ENCODE results near the gene LINGO3. TPM values are rescaled to one million over a fixed set of nuclear protein-coding genes. Genes with fewer than 3 reads are reported as not detected.

Gene LINGO3
- total and polyA plus RNA-seq, 5 experiments from 2014 or later: 1.1 to 9.2 (median 2.7) TPM

DNA sequence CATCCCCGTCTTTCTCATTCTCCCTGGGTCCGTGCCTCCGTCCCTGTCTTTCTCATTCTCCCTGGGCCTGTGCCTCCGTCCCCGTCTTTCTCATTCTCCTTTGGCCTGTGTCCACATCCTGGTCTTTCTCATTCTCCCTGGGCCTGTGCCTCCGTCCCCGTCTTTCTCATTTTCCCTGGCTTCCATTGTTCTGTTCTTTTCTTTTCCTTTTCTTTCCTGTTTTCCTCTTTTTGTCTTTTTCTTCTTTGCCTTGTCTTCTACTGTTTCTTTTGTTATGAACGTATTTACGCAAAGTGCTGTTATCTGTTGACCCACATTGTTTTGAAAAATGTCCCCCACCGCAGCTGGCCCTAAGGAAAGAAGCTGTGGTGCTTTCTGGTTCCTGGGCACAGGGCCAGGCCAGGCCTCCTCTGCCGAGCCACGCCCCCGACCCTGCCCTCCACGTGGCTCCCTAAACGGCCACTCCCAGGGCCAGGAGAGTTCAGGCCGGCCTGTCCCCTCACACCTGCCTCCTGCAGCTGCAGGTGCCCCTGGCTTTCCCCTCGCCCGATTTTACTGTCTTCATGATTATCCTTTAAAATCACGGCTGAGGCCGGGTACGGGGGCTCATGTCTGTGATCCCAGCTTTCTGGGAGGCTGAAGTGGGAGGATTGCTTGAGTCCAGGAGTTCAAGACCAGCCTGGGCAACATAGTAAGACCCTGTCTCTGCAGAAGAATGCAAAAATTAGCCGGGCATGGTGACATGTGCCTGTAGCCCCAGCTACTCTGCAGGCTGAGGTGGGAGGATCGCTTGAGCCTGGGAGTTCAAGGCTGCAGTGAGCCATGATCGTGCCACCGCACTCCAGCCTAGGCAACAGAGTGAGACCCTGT lies 38.1 kb upstream of the LINGO3 start:
- POLR2A ChIA-PET: no interaction called here
- Mint-ChIP-seq H3K4me1 (peaks cover 0 to 5% (median 0%) of the 10 kb centered on the region in 4 donors), H3K27ac (peak overlapping the region in 4 of 10 donors; percentile 25 to 76 (median 60)), H3K9me3 (no peaks in the 10 kb centered on the region), H3K27me3 (no peaks in the 10 kb centered on the region), H3K36me3 (peaks cover 0 to 9% (median 0%) of the 10 kb centered on the region in 3 donors), H3K4me3 (peak overlapping the region in 1 of 10 donors; percentile 41)
- ATAC-seq (no peak), DNase-seq (no peak)

DNA sequence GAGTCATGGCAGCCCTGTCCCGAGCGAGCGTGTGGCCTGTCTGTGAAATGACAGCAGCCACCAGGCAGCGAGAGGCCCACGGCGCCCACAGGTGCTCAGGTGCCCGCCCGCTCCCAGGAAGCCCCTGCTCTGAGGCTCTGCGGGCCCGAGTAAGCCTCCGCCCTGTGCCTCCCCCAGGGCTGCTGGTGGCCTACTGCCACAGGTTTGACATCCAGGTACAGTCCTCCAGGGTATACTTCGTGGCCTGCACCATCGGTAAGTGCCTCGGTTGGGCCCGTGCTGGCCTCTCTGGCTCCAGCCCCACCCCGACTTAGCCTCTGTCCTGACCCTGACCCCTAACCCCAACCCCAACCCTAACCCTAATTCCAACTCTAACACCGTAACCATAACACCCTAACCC lies 37.1 kb upstream of the LINGO3 start:
- ATAC-seq (no peak), DNase-seq (no peak)
- Mint-ChIP-seq H3K27ac (peak overlapping the region in 1 of 10 donors; percentile 73), H3K9me3 (no peaks in the 10 kb centered on the region), H3K4me1 (peaks cover 0 to 5% (median 0%) of the 10 kb centered on the region in 4 donors), H3K4me3 (no peak overlapping the region), H3K27me3 (no peaks in the 10 kb centered on the region), H3K36me3 (peaks cover 0 to 9% (median 0%) of the 10 kb centered on the region in 3 donors)
- POLR2A ChIA-PET: interaction anchor here (0.6 kb wide), 1 partner anchor 29 kb away, joined by 6 read pairs; no protein-coding TSS in a partner anchor

DNA sequence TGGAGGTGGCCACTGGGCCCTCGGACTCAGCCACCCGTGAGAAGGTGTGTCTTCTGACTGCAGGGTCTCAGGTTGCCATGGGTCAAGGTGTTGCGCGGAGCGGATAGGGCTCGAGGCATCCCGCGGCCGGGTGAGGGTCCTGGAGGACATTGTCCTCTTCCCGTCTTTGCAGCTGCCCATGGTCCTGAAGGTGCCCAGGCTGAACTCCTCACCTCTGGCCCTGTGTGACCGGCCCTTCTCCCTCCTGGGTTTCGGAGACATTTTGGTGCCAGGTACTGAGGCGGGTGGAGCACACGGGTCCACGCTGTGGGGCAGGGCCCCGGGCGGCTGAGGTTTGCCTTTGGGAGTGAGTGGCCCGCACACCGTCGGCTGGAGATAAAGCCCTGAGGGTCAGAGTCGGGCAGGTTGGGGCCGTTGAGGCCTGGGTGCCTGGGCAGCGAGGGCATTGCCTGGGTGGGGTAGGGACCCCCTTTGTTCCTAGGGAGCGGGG lies 36.5 kb upstream of the LINGO3 start:
- peaks cover 0 to 5% (median 0%) of the 10 kb centered on the region in 4 donors for H3K4me1 Mint-ChIP-seq
- no peaks in the 10 kb centered on the region for H3K9me3 Mint-ChIP-seq
- POLR2A ChIA-PET: no interaction called here
- no peaks in the 10 kb centered on the region for H3K27me3 Mint-ChIP-seq
- no peak overlapping the region for H3K27ac Mint-ChIP-seq
- ATAC-seq (no peak), DNase-seq (no peak)
- no peak overlapping the region for H3K4me3 Mint-ChIP-seq
- peaks cover 0 to 9% (median 0%) of the 10 kb centered on the region in 3 donors for H3K36me3 Mint-ChIP-seq

DNA sequence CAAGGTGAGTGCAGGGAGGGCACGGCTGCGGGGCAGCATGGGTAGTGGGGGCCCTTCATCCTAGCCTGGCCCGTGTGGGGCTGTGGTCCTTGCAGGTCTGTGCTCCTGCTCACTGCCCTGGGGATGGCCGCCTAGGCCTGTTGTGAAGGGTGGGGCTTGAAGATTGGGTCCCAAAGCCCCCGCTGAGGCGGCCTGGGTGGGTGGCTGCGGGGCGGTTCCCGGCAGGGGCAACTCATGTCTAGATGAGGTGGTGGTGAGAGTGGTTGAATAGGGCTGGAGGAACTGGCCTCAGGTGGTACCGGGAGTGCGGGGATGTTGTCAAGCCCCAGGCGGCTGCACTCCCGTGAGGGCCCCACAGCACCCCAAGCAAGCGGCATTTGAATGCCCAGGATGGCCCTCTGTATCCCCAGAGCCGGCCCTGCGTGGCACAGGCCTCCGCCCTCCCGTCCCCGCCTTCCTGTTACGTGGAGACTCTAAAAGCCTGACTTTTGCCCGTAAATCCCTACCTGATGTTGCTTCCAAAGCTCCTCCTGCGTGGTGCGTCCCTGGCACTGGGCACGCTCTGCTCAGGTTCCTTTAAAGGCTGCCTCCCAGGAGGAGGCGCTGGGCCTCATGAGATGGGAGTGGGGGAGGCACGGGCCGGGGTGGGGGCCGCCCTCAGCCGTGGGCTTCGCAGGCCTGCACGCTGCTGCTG lies 35.5 kb upstream of the LINGO3 start:
- no peak for ATAC-seq
- H3K36me3 Mint-ChIP-seq: peaks cover 0 to 9% (median 0%) of the 10 kb centered on the region in 3 donors
- H3K27me3 Mint-ChIP-seq: no peaks in the 10 kb centered on the region
- peaks cover 0 to 5% (median 0%) of the 10 kb centered on the region in 4 donors for H3K4me1 Mint-ChIP-seq
- no peaks in the 10 kb centered on the region for H3K9me3 Mint-ChIP-seq
- H3K4me3 Mint-ChIP-seq: no peak overlapping the region
- no peak overlapping the region for H3K27ac Mint-ChIP-seq
- POLR2A ChIA-PET: no interaction called here
- no peak for DNase-seq

DNA sequence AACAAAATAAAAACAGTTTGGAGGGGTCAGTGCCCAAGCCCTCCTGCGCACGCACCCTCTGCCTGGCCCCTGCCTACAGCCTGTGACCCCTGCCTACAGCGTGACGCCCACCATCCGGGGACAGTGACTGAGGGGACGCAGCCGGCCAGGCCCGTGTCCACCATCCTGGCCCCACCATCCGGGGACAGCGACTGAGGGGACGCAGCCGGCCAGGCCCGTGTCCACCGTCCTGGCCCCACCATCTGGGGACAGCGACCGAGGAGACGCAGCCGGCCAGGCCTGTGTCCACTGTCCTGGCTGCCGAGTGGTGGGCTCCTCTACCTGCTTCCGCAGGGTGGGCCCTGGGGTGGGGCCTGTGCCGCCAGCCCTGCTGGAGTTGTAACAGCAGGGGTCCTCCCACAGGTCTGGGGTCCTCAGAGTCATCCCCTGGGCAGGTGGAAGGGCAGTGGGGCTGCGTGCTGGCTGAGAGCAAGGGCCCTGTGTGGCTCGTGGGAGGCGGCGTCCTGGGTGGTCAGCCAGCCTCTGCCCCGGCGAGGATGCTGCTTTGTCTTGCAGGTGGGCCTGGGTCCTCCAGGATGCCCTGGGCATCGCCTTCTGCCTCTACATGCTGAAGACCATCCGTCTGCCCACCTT lies 34.8 kb upstream of the LINGO3 start:
- H3K27ac Mint-ChIP-seq: no peak overlapping the region

DNA sequence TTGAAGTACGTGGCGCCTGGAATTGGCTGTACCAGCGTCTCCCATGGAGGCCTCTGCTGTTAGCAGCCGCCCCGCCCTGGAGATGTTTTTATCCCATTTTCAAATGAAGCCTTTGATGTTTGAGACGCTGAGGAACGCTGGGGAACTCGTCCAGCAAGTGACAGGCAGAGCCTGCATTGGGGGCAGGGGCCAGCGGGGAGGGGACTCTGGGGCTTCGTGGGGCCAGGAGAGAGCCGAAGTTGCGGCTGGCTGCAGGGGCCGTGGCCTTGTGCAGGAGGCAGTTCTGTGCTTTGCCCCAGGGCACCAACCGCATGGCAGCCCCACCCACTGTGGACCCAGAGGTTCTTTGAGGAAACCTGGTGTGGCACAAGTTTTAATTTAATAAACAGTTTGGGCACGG lies 34.0 kb upstream of the LINGO3 start:
- POLR2A ChIA-PET: interaction anchor here (0.6 kb wide), 1 partner anchor 81 kb away, joined by 5 read pairs; no protein-coding TSS in a partner anchor
- Mint-ChIP-seq H3K9me3 (no peaks in the 10 kb centered on the region), H3K4me1 (peaks cover 2 to 10% (median 5%) of the 10 kb centered on the region in 4 donors), H3K4me3 (no peak overlapping the region), H3K27me3 (no peaks in the 10 kb centered on the region), H3K36me3 (peaks cover 0 to 17% (median 0%) of the 10 kb centered on the region in 3 donors), H3K27ac (no peak overlapping the region)
- DNase-seq: no peak
- no peak for ATAC-seq

More for the DNA sequence above, 34.8 kb upstream of the LINGO3 start:
- POLR2A ChIA-PET: no interaction called here
- Mint-ChIP-seq H3K9me3 (no peaks in the 10 kb centered on the region), H3K36me3 (peaks cover 0 to 12% (median 0%) of the 10 kb centered on the region in 3 donors), H3K4me3 (no peak overlapping the region), H3K4me1 (peaks cover 0 to 7% (median 0%) of the 10 kb centered on the region in 4 donors), H3K27me3 (no peaks in the 10 kb centered on the region)
- no peak for ATAC-seq
- DNase-seq: no peak

DNA sequence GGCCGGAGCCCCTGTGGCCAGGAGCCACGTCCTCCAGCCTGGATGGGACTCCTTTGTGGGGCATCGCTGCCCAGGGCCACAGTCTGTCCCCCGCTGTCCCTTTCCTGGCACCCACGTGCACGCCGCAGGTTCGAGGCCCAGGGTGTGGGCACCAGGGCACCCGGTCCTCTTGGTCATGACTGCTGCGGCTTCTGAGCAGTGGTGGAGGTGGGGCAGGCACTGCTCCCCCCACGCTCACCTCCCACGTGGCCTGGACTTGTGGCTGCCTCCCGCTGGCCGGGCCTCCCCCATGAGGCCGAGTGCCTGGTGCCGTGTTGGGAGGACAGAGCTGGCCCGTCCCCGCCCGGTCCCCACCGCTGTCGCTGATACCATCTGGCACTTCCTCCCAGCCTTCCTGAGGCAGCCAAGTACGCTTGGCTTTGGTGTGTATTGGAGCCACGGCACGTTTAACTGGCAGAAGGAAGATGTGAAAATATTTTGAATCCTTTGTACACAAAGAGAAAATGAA lies 33.3 kb upstream of the LINGO3 start:
- DNase-seq (no peak), ATAC-seq (no peak)
- H3K9me3 Mint-ChIP-seq: no peaks in the 10 kb centered on the region
- H3K27ac Mint-ChIP-seq: no peak overlapping the region
- peaks cover 7 to 14% (median 10%) of the 10 kb centered on the region in 4 donors for H3K4me1 Mint-ChIP-seq
- no peak overlapping the region for H3K4me3 Mint-ChIP-seq
- H3K27me3 Mint-ChIP-seq: no peaks in the 10 kb centered on the region
- POLR2A ChIA-PET: interaction anchor here (0.5 to 0.9 kb wide), 4 partner anchors 17 to 320 kb away, joined by 3 to 5 read pairs (median 3); no protein-coding TSS in a partner anchor
- peaks cover 0 to 17% (median under 1%) of the 10 kb centered on the region in 3 donors for H3K36me3 Mint-ChIP-seq

DNA sequence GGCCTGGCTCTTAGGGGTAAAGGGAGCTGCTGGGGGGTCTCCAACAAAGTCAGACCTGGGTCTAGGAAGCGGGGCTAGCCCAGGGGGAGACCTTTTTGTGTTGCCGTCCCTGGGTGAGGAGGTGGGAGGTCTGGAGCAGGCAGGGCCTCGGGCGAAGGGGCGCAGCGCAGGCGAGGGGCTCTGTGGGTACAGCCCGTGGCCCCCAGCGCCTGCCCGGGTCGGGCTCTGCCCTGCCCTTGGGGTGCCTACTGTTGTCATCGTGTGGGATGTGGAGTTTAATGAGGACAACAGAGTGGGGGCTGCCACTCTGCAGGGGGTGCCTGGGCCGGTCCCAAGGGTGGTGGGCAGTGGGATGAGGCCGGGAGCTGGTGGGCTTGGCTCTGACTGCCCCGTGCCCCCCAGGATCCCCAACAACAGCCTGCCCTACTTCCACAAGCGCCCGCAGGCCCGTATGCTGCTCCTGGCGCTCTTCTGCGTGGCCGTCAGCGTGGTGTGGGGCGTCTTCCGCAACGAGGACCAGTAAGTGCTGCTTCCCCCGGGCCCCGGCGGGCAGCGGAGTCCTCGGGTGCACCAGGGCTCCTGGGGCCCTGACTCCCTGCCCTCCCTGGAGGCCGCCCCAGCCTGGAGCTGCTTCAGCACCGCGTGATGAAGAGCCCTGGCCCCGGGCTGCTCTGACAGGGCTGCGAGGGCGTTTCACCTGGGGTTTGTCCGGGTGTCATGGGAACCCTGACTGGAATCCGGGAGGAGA lies 32.7 kb upstream of the LINGO3 start:
- ATAC-seq (no peak), DNase-seq (no peak)
- no peaks in the 10 kb centered on the region for H3K27me3 Mint-ChIP-seq
- no peak overlapping the region for H3K4me3 Mint-ChIP-seq
- peaks cover 0 to 14% (median 6%) of the 10 kb centered on the region in 3 donors for H3K36me3 Mint-ChIP-seq
- H3K4me1 Mint-ChIP-seq: peaks cover 13 to 20% (median 15%) of the 10 kb centered on the region in 4 donors
- POLR2A ChIA-PET: interaction anchor here (0.5 to 0.9 kb wide), 3 partner anchors 16 to 321 kb away, joined by 3 read pairs; no protein-coding TSS in a partner anchor
- no peak overlapping the region for H3K27ac Mint-ChIP-seq
- H3K9me3 Mint-ChIP-seq: no peaks in the 10 kb centered on the region

DNA sequence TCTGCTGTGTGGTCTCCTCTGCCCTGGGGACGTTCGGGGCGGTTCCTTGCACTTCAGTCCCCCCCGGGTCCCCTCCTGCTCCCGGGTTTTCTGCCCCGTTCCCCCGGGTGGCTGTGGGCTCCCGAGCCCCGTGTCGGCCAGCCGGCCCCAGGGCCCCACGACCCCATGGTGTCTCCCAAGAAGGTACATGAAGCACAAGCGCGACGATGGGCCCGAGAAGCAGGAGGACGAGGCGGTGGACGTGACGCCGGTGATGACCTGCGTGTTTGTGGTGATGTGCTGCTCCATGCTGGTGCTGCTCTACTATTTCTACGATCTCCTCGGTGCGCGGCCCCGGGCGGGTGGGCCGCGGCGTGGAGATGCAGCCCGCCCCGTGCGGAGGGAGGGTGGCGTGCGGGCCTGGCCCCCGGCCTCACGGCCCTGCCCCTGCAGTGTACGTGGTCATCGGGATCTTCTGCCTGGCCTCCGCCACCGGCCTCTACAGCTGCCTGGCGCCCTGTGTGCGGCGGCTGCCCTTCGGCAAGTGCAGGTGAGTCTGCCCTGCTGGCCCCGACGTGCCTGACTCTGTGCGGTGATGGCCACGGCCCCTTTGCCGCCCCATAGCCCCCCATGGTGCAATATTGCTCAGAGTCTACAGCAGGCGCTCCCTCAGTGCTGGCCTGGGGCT lies 31.8 kb upstream of the LINGO3 start:
- Mint-ChIP-seq H3K36me3 (peaks cover 0 to 11% (median 6%) of the 10 kb centered on the region in 3 donors), H3K4me3 (no peak overlapping the region), H3K27ac (no peak overlapping the region), H3K27me3 (no peaks in the 10 kb centered on the region), H3K4me1 (peaks cover 13 to 27% (median 18%) of the 10 kb centered on the region in 4 donors), H3K9me3 (no peaks in the 10 kb centered on the region)
- POLR2A ChIA-PET: no interaction called here
- ATAC-seq: no peak
- no peak for DNase-seq

DNA sequence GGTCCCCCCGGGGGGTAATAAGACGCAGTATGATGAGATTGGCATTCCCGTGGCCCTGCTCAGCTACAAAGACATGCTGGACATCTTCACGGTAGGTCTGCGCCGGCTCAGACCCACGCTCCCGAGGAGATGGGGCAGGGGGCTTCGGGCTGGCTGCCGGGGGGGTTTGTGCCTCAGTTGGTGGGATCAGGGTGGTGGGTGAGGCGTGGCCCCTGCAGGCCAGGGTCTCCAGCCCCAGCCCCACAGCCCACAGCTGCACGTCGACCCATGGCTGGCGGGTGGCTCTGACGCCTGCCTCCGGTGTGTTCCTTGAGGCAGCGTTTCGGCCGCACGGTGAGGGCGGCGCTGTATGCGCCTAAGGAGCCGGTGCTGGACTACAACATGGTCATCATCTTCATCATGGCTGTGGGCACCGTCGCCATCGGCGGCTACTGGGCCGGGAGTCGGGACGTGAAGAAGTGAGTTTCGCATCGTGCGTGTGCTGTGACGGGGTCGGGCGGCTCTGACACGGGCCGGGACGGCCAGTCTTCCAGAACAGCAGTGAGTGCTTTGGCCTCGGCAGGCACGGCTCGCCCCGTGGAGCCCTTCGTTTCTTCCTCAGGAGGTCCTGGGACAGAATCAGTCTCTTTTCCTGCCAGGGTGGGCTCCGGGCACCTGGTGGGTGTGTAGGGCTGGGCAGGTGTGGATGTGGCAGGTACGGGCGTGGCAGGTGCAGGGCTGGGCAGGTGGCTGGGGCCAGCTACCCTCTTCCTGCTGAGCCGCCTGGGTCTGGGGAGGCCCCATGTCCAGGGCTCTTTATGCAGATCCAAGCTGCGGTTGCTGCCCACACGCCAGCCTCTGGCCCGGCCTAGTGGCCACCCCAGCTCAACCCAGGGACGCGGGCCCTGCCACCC lies 31.0 kb upstream of the LINGO3 start:
- H3K27me3 Mint-ChIP-seq: no peaks in the 10 kb centered on the region
- no peak overlapping the region for H3K27ac Mint-ChIP-seq
- H3K4me3 Mint-ChIP-seq: no peak overlapping the region
- no peak for ATAC-seq
- POLR2A ChIA-PET: interaction anchor here (0.6 to 0.8 kb wide), 2 partner anchors 14 to 322 kb away, joined by 3 read pairs; no protein-coding TSS in a partner anchor
- no peaks in the 10 kb centered on the region for H3K9me3 Mint-ChIP-seq
- H3K4me1 Mint-ChIP-seq: peaks cover 13 to 27% (median 20%) of the 10 kb centered on the region in 4 donors
- H3K36me3 Mint-ChIP-seq: peaks cover 0 to 11% (median 6%) of the 10 kb centered on the region in 3 donors
- DNase-seq: no peak
